GM23338 (cell line): ENCODE measurements around the gene KBTBD8. TPM values are rescaled to one million over a fixed set of nuclear protein-coding genes. Genes with fewer than 3 reads are reported as not detected.

Experiments used
- ATAC-seq: fragments of 200-7000 bp; cut with Tn5 transposase; 3 replicates; pipeline ENCODE4 v1.9.1; 2020
- DNase-seq: peaks from one replicate; pipeline ENCODE4 v3.0.0-alpha.2; 2015; ENCODE audit warnings: low spot score
- H2AFZ ChIP-seq: fragments of 200-600 bp; sonication (generic); 2 replicates; pipeline ENCODE4 v1.8.0; 2016; ENCODE audit warnings: antibody characterized with exemption, mild to moderate bottlenecking, moderate library complexity
- H3F3A ChIP-seq: fragments of 200-600 bp; sonication (generic); replicated peaks from 2 replicates; pipeline ENCODE4 v1.8.0; 2017; ENCODE audit warnings: antibody characterized with exemption, mixed run types, low read depth
- H3K27ac ChIP-seq: fragments of 200-600 bp; sonication (generic); 2 replicates; pipeline ENCODE4 v1.6.1; 2016; ENCODE audit warnings: low read depth
- H3K27me3 ChIP-seq: fragments of 200-600 bp; sonication (generic); 2 replicates; pipeline ENCODE4 v1.8.0; 2016; ENCODE audit warnings: mild to moderate bottlenecking, mixed run types, moderate library complexity; ENCODE audit not compliant: insufficient read depth
- H3K36me3 ChIP-seq: fragments of 200-600 bp; sonication (generic); 2 replicates; pipeline ENCODE4 v1.8.0; 2016; ENCODE audit warnings: mild to moderate bottlenecking; ENCODE audit not compliant: insufficient read depth
- H3K4me1 ChIP-seq: fragments of 200-600 bp; sonication (generic); 2 replicates; pipeline ENCODE4 v1.8.0; 2016; ENCODE audit warnings: mild to moderate bottlenecking, moderate library complexity; ENCODE audit not compliant: insufficient read depth
- H3K4me2 ChIP-seq: fragments of 200-600 bp; sonication (generic); 2 replicates; pipeline ENCODE4 v1.7.1; 2017; ENCODE audit warnings: mixed run types
- H3K4me3 ChIP-seq: fragments of 200-600 bp; sonication (generic); 2 replicates; pipeline ENCODE4 v1.6.1; 2016; ENCODE audit warnings: mixed run types
- H3K79me2 ChIP-seq: fragments of 200-600 bp; sonication (generic); replicated peaks from 2 replicates; pipeline ENCODE4 v1.8.0; 2017; ENCODE audit warnings: mild to moderate bottlenecking; ENCODE audit not compliant: insufficient read depth
- H3K9me2 ChIP-seq: fragments of 200-600 bp; sonication (generic); 2 replicates; pipeline ENCODE4 v1.8.0; 2017; ENCODE audit not compliant: insufficient read depth
- H4K20me1 ChIP-seq: fragments of 200-600 bp; sonication (generic); replicated peaks from 2 replicates; pipeline ENCODE4 v1.8.0; 2017; ENCODE audit warnings: mild to moderate bottlenecking; ENCODE audit not compliant: insufficient read depth
- H3K27ac Mint-ChIP-seq: 2 replicates; pipeline ENCODE4 v1.8.0; 2020; ENCODE audit warnings: inconsistent platforms, mild to moderate bottlenecking, moderate library complexity, mixed read lengths
- H3K27me3 Mint-ChIP-seq: 3 replicates; pipeline ENCODE4 v1.8.0; 2022; ENCODE audit warnings: low read depth, mild to moderate bottlenecking, moderate library complexity, mixed read lengths, inconsistent platforms; ENCODE audit not compliant: insufficient read depth, poor library complexity
- H3K36me3 Mint-ChIP-seq: 3 replicates; pipeline ENCODE4 v1.8.0; 2021; ENCODE audit warnings: low read depth, mild to moderate bottlenecking, inconsistent platforms, moderate library complexity, mixed read lengths
- H3K4me1 Mint-ChIP-seq: 3 replicates; pipeline ENCODE4 v1.8.0; 2020; ENCODE audit warnings: mild to moderate bottlenecking, inconsistent platforms, mixed read lengths
- H3K4me3 Mint-ChIP-seq: 3 replicates; pipeline ENCODE4 v1.8.0; 2021; ENCODE audit warnings: moderate library complexity, mild to moderate bottlenecking, inconsistent platforms, mixed read lengths
- H3K9me3 Mint-ChIP-seq: 3 replicates; pipeline ENCODE4 v1.8.0; 2020; ENCODE audit warnings: moderate library complexity, mild to moderate bottlenecking, inconsistent platforms, mixed read lengths
- CREB1 ChIP-seq: fragments of 250-450 bp; sonication (Bioruptor Pico); IDR thresholded peaks from 2 replicates; pipeline ENCODE4 v1.5.0; 2020; ENCODE audit warnings: low read depth, mild to moderate bottlenecking, moderate library complexity
- CTCF ChIP-seq, 2 experiments: fragments of 200-600 bp in 1 of 2; sonication (generic) in 1 of 2; conservative IDR thresholded peaks; 2 replicates each; pipeline versions ENCODE4 v1.5.1 to v1.6.1; 2016 to 2017; ENCODE audit warnings: antibody characterized with exemption in 2 of 2, low read depth in 2 of 2, mild to moderate bottlenecking in 2 of 2, moderate library complexity in 1 of 2
- ETS1 ChIP-seq: IDR thresholded peaks from 2 replicates; pipeline ENCODE4 v1.6.1; 2016; ENCODE audit warnings: antibody characterized with exemption
- EZH2 ChIP-seq: fragments of 200-600 bp; sonication (generic); IDR thresholded peaks from one replicate; pipeline ENCODE4 v1.8.0; 2017; ENCODE audit warnings: antibody characterized with exemption, mild to moderate bottlenecking, low read depth; ENCODE audit not compliant: unreplicated experiment
- EZH2phosphoT487 ChIP-seq: fragments of 200-600 bp; sonication (generic); IDR thresholded peaks from one replicate; pipeline ENCODE4 v1.8.1; 2018; ENCODE audit warnings: antibody characterized with exemption; ENCODE audit not compliant: unreplicated experiment
- JUNB ChIP-seq: IDR thresholded peaks from one replicate; pipeline ENCODE4 v1.6.1; 2016; ENCODE audit warnings: antibody characterized with exemption; ENCODE audit not compliant: unreplicated experiment
- NANOG ChIP-seq: IDR thresholded peaks from 2 replicates; pipeline ENCODE4 v1.6.1; 2016; ENCODE audit warnings: antibody characterized with exemption, borderline replicate concordance
- POLR2AphosphoS5 ChIP-seq: IDR thresholded peaks from 2 replicates; pipeline ENCODE4 v1.6.1; 2016; ENCODE audit warnings: antibody characterized with exemption, low read depth
- REST ChIP-seq: IDR thresholded peaks from one replicate; pipeline ENCODE4 v1.6.1; 2018; ENCODE audit warnings: antibody characterized with exemption; ENCODE audit not compliant: unreplicated experiment
- STAT1 ChIP-seq: IDR thresholded peaks from one replicate; pipeline ENCODE4 v1.6.1; 2016; ENCODE audit warnings: antibody characterized with exemption; ENCODE audit not compliant: unreplicated experiment
- ZNF114 ChIP-seq: fragments of 250-450 bp; sonication (Bioruptor Pico); IDR thresholded peaks from 2 replicates; pipeline ENCODE4 v1.5.0; 2020; ENCODE audit warnings: mild to moderate bottlenecking, moderate library complexity
- ZNF331 ChIP-seq: fragments of 250-450 bp; sonication (Bioruptor Pico); IDR thresholded peaks from 2 replicates; pipeline ENCODE4 v1.5.0; 2020; ENCODE audit warnings: low read depth, mild to moderate bottlenecking, moderate library complexity
- polyA plus RNA-seq: library from polyadenylated mRNA; unstranded; fragments of >200 nt; fragmentation: Nextera tagmentation; extraction: Ambion mirVana; gene quantifications from 2 replicates; pipeline ENCODE4 v1.2.1, GENCODE V29; 2016
- total RNA-seq: library from RNA; depleted of rRNA; stranded (reverse); fragments of >200 nt; shearing (Covaris generic); gene quantifications from 2 replicates; pipeline ENCODE4 v1.2.3, GENCODE V29; 2014

Gene KBTBD8
- total and polyA plus RNA-seq, 2 experiments from 2014 or later, result 3.5 to 19.9 TPM

GRCh38 chr3:66986406-66986805 is 11.7 kb upstream of the KBTBD8 start:
- H3K36me3 ChIP-seq, result no peaks in the 10 kb centered on the region
- H3K27ac ChIP-seq, result no peak overlapping the region
- H3K27me3 ChIP-seq, result no peaks in the 10 kb centered on the region
- H3K36me3 Mint-ChIP-seq, result peaks cover 3% of the 10 kb centered on the region; the same call in 1 of the 3 replicates
- ATAC-seq (no peak), DNase-seq (no peak)
- no peak overlapping the region for H2AFZ ChIP-seq
- no peak for TF ChIP-seq REST
- no peak for TF ChIP-seq ETS1
- TF ChIP-seq EZH2, result no peak
- no peak for TF ChIP-seq CTCF (conservative IDR thresholded peaks at IDR 0.05; ENCODE audit: low read depth in 2 of 2)
- TF ChIP-seq ZNF114 (CRISPR knock-in tag), result no peak
- TF ChIP-seq JUNB, result no peak
- TF ChIP-seq EZH2phosphoT487, result no peak
- H3K27me3 Mint-ChIP-seq, result peaks cover 6% of the 10 kb centered on the region
- no peaks in the 10 kb centered on the region; the same call in 1 of the 2 replicates for H3F3A ChIP-seq
- H3K4me1 ChIP-seq, result peaks cover 29% of the 10 kb centered on the region
- no peaks in the 10 kb centered on the region; the same call in 1 of the 2 replicates for H3K9me2 ChIP-seq
- no peak overlapping the region for H3K4me3 ChIP-seq
- H3K4me1 Mint-ChIP-seq, result peaks cover 38% of the 10 kb centered on the region
- no peaks in the 10 kb centered on the region for H3K79me2 ChIP-seq
- H4K20me1 ChIP-seq, result no peaks in the 10 kb centered on the region
- H3K9me3 Mint-ChIP-seq, result no peaks in the 10 kb centered on the region; the same call in 1 of the 3 replicates
- no peak overlapping the region for H3K27ac Mint-ChIP-seq
- H3K4me2 ChIP-seq, result no peak overlapping the region
- H3K4me3 Mint-ChIP-seq, result no peak overlapping the region

GRCh38 chr3:66989241-66989640 is 8.9 kb upstream of the KBTBD8 start:
- Histone ChIP-seq H4K20me1 (no peaks in the 10 kb centered on the region), H3K27me3 (no peaks in the 10 kb centered on the region), H3F3A (no peaks in the 10 kb centered on the region; the same call in 1 of the 2 replicates), H3K4me2 (peak overlapping the region; percentile 61), H3K4me1 (peaks cover 14% of the 10 kb centered on the region), H3K27ac (peak overlapping the region; percentile 97), H3K9me2 (peaks cover 4% of the 10 kb centered on the region; the same call in 1 of the 2 replicates), H3K79me2 (no peaks in the 10 kb centered on the region), H2AFZ (no peak overlapping the region), H3K4me3 (peak overlapping the region; percentile 28), H3K36me3 (no peaks in the 10 kb centered on the region)
- no peaks in the 10 kb centered on the region; the same call in 1 of the 3 replicates for H3K9me3 Mint-ChIP-seq
- peak overlapping the region; percentile 48 for H3K4me3 Mint-ChIP-seq
- H3K36me3 Mint-ChIP-seq, result peaks cover 3% of the 10 kb centered on the region; the same call in 1 of the 3 replicates
- H3K4me1 Mint-ChIP-seq, result peaks cover 19% of the 10 kb centered on the region
- H3K27me3 Mint-ChIP-seq, result peaks cover 6% of the 10 kb centered on the region
- DNase-seq (peak; percentile 78), ATAC-seq (peak; percentile 73)
- H3K27ac Mint-ChIP-seq, result peak overlapping the region; percentile 95
- TF ChIP-seq CTCF (conservative IDR thresholded peaks at IDR 0.05; ENCODE audit: low read depth in 2 of 2) (no peak), NANOG (no peak), JUNB (no peak), EZH2phosphoT487 (no peak), POLR2AphosphoS5 (no peak), ZNF331 (CRISPR knock-in tag) (no peak), ZNF114 (CRISPR knock-in tag) (no peak), STAT1 (no peak), ETS1 (no peak), CREB1 (CRISPR knock-in tag) (no peak), EZH2 (no peak)
